HepG2 (cell line): ENCODE results near the gene GPT2. TPM values are rescaled to one million over a fixed set of nuclear protein-coding genes. Genes with fewer than 3 reads are reported as not detected.

ENCODE experiments used
- E2F5 ChIP-seq: sonication (generic); formaldehyde crosslinking; conservative IDR thresholded peaks from 2 replicates; pipeline ENCODE4 v1.4.0; 2020; ENCODE audit warnings: missing genetic modification reagents
- ELF3 ChIP-seq: IDR thresholded peaks from 2 replicates; pipeline ENCODE4 v1.6.1; 2016; ENCODE audit warnings: missing genetic modification reagents, missing compliant biosample characterization
- NBN ChIP-seq: fragments of 450-650 bp; conservative IDR thresholded peaks from 2 replicates; pipeline ENCODE4 v1.6.1; 2017
- NFE2L1 ChIP-seq: sonication (generic); formaldehyde crosslinking; IDR thresholded peaks from 2 replicates; pipeline ENCODE4 v1.4.0; 2020; ENCODE audit warnings: missing genetic modification reagents, mild to moderate bottlenecking, borderline replicate concordance
- RAD21 ChIP-seq: fragments of 450-650 bp; formaldehyde crosslinking; IDR thresholded peaks from 2 replicates; pipeline ENCODE4 v1.5.0; 2020; ENCODE audit warnings: mild to moderate bottlenecking
- SMAD9 ChIP-seq: sonication (generic); formaldehyde crosslinking; IDR thresholded peaks from 2 replicates; pipeline ENCODE4 v1.5.1; 2020; ENCODE audit warnings: mild to moderate bottlenecking, missing genetic modification reagents
- STAT5B ChIP-seq: sonication (generic); formaldehyde crosslinking; IDR thresholded peaks from 2 replicates; pipeline ENCODE4 v1.4.0; 2020; ENCODE audit warnings: missing genetic modification reagents
- SYNCRIP ChIP-seq: fragments of 200-400 bp; formaldehyde crosslinking; IDR thresholded peaks from 2 replicates; pipeline ENCODE4 v1.6.1; 2018; ENCODE audit warnings: mild to moderate bottlenecking, low read depth, low read length; ENCODE audit not compliant: insufficient read depth
- TEAD3 ChIP-seq: optimal IDR thresholded peaks from 2 replicates; pipeline ENCODE3; 2016; ENCODE audit warnings: borderline replicate concordance
- ZBTB42 ChIP-seq: sonication (generic); formaldehyde crosslinking; IDR thresholded peaks from 2 replicates; pipeline ENCODE4 v1.5.0; 2020; ENCODE audit warnings: mild to moderate bottlenecking, missing genetic modification reagents
- ZMAT3 ChIP-seq: sonication (generic); formaldehyde crosslinking; conservative IDR thresholded peaks from 2 replicates; pipeline ENCODE4 v1.7.0; 2021; ENCODE audit warnings: missing genetic modification reagents
- ZNF317 ChIP-seq: sonication (generic); formaldehyde crosslinking; IDR thresholded peaks from 2 replicates; pipeline ENCODE4 v1.5.0; 2020; ENCODE audit warnings: mild to moderate bottlenecking, missing genetic modification reagents
- ZNF337 ChIP-seq: sonication (generic); formaldehyde crosslinking; IDR thresholded peaks from 2 replicates; pipeline ENCODE4 v1.5.1; 2020; ENCODE audit warnings: missing genetic modification reagents, low read depth, mild to moderate bottlenecking, borderline replicate concordance
- ZNF367 ChIP-seq: sonication (generic); formaldehyde crosslinking; IDR thresholded peaks from 2 replicates; pipeline ENCODE4 v1.4.0; 2020; ENCODE audit warnings: missing genetic modification reagents, borderline replicate concordance
- ZNF451 ChIP-seq: sonication (generic); formaldehyde crosslinking; IDR thresholded peaks from 2 replicates; pipeline ENCODE4 v1.5.0; 2020; ENCODE audit warnings: mild to moderate bottlenecking, missing genetic modification reagents
- ZNF572 ChIP-seq: sonication (generic); formaldehyde crosslinking; IDR thresholded peaks from 2 replicates; pipeline ENCODE4 v1.5.1; 2020; ENCODE audit warnings: mild to moderate bottlenecking, missing genetic modification reagents
- ZNF598 ChIP-seq: sonication (generic); formaldehyde crosslinking; IDR thresholded peaks from 2 replicates; pipeline ENCODE4 v1.5.1; 2020; ENCODE audit warnings: mild to moderate bottlenecking, missing genetic modification reagents, borderline replicate concordance
- ZNF83 ChIP-seq: sonication (generic); formaldehyde crosslinking; IDR thresholded peaks from 2 replicates; pipeline ENCODE4 v1.4.0; 2020; ENCODE audit warnings: missing genetic modification reagents, mild to moderate bottlenecking, borderline replicate concordance
- ZNF878 ChIP-seq: sonication (generic); formaldehyde crosslinking; IDR thresholded peaks from 2 replicates; pipeline ENCODE4 v1.8.1; 2023; ENCODE audit warnings: mild to moderate bottlenecking, missing genetic modification reagents, moderate library complexity
- ZNF891 ChIP-seq: sonication (generic); formaldehyde crosslinking; IDR thresholded peaks from 2 replicates; pipeline ENCODE4 v1.5.0; 2020; ENCODE audit warnings: mild to moderate bottlenecking, missing genetic modification reagents
- ZSCAN31 ChIP-seq: sonication (generic); formaldehyde crosslinking; IDR thresholded peaks from 2 replicates; pipeline ENCODE4 v1.5.0; 2020; ENCODE audit warnings: low read depth, mild to moderate bottlenecking, missing genetic modification reagents
- polyA plus RNA-seq, 8 experiments: library from polyadenylated mRNA; depleted of rRNA in 3 of 8; stranded (reverse) in 7 of 8; unstranded in 1 of 8; fragments of >200 nt; fragmentation: Illumina TruSeq in 4 of 8; extraction: Trizol in 4 of 8; gene quantifications; 2 replicates each; pipeline versions ENCODE4 v1.2.1 to v1.2.3, GENCODE V29; 2011 to 2016; ENCODE audit warnings: low read depth in 4 of 8, missing spikeins in 1 of 8, mixed read lengths in 1 of 8; ENCODE audit not compliant: insufficient read depth in 1 of 8
- total RNA-seq, 5 experiments: library from RNA; depleted of rRNA; stranded (reverse); fragments of >200 nt; fragmentation: Illumina TruSeq; extraction: Trizol; gene quantifications; 2 replicates each; pipeline ENCODE4 v1.2.3, GENCODE V29; 2016; ENCODE audit warnings: low read depth in 1 of 5
- TF ChIP-seq, protein P1 (sequence below): sonication (generic); formaldehyde crosslinking; IDR thresholded peaks from 2 replicates; pipeline ENCODE4 v1.5.0; 2020; ENCODE audit warnings: missing genetic modification reagents
- TF ChIP-seq, protein P2 (sequence below): sonication (generic); formaldehyde crosslinking; IDR thresholded peaks from 2 replicates; pipeline ENCODE4 v1.5.0; 2020; ENCODE audit warnings: mild to moderate bottlenecking, missing genetic modification reagents, borderline replicate concordance
- TF ChIP-seq, protein P3 (sequence below): sonication (generic); formaldehyde crosslinking; IDR thresholded peaks from 2 replicates; pipeline ENCODE4 v1.4.0; 2020; ENCODE audit warnings: mild to moderate bottlenecking, missing genetic modification reagents

Gene GPT2
- total and polyA plus RNA-seq, 2 of the 13 experiments (the other 11 are each of a cell fraction or from before 2014, with no cell fraction given): 138 to 267 TPM

- TF ChIP-seq, protein P1, sequence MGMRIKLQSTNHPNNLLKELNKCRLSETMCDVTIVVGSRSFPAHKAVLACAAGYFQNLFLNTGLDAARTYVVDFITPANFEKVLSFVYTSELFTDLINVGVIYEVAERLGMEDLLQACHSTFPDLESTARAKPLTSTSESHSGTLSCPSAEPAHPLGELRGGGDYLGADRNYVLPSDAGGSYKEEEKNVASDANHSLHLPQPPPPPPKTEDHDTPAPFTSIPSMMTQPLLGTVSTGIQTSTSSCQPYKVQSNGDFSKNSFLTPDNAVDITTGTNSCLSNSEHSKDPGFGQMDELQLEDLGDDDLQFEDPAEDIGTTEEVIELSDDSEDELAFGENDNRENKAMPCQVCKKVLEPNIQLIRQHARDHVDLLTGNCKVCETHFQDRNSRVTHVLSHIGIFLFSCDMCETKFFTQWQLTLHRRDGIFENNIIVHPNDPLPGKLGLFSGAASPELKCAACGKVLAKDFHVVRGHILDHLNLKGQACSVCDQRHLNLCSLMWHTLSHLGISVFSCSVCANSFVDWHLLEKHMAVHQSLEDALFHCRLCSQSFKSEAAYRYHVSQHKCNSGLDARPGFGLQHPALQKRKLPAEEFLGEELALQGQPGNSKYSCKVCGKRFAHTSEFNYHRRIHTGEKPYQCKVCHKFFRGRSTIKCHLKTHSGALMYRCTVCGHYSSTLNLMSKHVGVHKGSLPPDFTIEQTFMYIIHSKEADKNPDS (CRISPR knock-in tag): no peak
- TF ChIP-seq ZNF337 (no peak), ZNF83 (CRISPR knock-in tag) (no peak), ZNF317 (CRISPR knock-in tag) (no peak), STAT5B (CRISPR knock-in tag) (no peak), ZNF451 (CRISPR knock-in tag) (no peak), ZNF878 (CRISPR knock-in tag) (no peak; the same call in 1 of the 2 replicates), NBN (no peak), TEAD3 (CRISPR knock-in tag) (peak; percentile 81), ZNF598 (CRISPR knock-in tag) (no peak), ZNF572 (CRISPR knock-in tag) (no peak; the same call in 1 of the 2 replicates), NFE2L1 (CRISPR knock-in tag) (no peak), SYNCRIP (no peak), ZNF367 (CRISPR knock-in tag) (no peak), E2F5 (no peak), ZNF891 (CRISPR knock-in tag) (no peak), ELF3 (CRISPR knock-in tag) (peak; percentile 68), ZBTB42 (CRISPR knock-in tag) (no peak), ZMAT3 (CRISPR knock-in tag) (no peak), RAD21 (no peak), ZSCAN31 (CRISPR knock-in tag) (no peak), SMAD9 (CRISPR knock-in tag) (no peak)
- TF ChIP-seq, protein P2, sequence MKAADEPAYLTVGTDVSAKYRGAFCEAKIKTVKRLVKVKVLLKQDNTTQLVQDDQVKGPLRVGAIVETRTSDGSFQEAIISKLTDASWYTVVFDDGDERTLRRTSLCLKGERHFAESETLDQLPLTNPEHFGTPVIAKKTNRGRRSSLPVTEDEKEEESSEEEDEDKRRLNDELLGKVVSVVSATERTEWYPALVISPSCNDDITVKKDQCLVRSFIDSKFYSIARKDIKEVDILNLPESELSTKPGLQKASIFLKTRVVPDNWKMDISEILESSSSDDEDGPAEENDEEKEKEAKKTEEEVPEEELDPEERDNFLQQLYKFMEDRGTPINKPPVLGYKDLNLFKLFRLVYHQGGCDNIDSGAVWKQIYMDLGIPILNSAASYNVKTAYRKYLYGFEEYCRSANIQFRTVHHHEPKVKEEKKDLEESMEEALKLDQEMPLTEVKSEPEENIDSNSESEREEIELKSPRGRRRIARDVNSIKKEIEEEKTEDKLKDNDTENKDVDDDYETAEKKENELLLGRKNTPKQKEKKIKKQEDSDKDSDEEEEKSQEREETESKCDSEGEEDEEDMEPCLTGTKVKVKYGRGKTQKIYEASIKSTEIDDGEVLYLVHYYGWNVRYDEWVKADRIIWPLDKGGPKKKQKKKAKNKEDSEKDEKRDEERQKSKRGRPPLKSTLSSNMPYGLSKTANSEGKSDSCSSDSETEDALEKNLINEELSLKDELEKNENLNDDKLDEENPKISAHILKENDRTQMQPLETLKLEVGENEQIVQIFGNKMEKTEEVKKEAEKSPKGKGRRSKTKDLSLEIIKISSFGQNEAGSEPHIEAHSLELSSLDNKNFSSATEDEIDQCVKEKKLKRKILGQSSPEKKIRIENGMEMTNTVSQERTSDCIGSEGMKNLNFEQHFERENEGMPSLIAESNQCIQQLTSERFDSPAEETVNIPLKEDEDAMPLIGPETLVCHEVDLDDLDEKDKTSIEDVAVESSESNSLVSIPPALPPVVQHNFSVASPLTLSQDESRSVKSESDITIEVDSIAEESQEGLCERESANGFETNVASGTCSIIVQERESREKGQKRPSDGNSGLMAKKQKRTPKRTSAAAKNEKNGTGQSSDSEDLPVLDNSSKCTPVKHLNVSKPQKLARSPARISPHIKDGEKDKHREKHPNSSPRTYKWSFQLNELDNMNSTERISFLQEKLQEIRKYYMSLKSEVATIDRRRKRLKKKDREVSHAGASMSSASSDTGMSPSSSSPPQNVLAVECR (CRISPR knock-in tag): no peak
- TF ChIP-seq, protein P3, sequence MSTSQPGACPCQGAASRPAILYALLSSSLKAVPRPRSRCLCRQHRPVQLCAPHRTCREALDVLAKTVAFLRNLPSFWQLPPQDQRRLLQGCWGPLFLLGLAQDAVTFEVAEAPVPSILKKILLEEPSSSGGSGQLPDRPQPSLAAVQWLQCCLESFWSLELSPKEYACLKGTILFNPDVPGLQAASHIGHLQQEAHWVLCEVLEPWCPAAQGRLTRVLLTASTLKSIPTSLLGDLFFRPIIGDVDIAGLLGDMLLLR (CRISPR knock-in tag): no peak
Measured at GRCh38 chr16:46948548-46949166, 64.5 kb downstream of the GPT2 start (continued).
